Spleen (tissue), 7 donors: ENCODE results near the gene LRRC74B.

Source experiments
- POLR2A ChIP-seq, 3 donors: fragments of 450-650 bp; IDR thresholded peaks; one replicate each; pipeline ENCODE4 v1.5.1; 2017; ENCODE audit warnings: antibody characterized with exemption in 3 of 3, mild to moderate bottlenecking in 1 of 3
- POLR2AphosphoS5 ChIP-seq, 3 donors: sonication (generic); formaldehyde crosslinking; IDR thresholded peaks; one replicate each; pipeline ENCODE4 v1.5.1; 2017; ENCODE audit warnings: antibody characterized with exemption in 3 of 3
- TF ChIP-seq, protein P1 (sequence below), 11 experiments: fragments of 200-600 bp in 7 of 11; fragments of 450-650 bp in 4 of 11; sonication (generic) in 4 of 11; IDR thresholded peaks in 8 of 11; conservative IDR thresholded peaks in 3 of 11; 1 replicate in 7 of 11; 2 replicates in 4 of 11; pipeline versions ENCODE4 v1.4.0 to v1.8.0; 2016 to 2021; ENCODE audit warnings: antibody characterized with exemption in 11 of 11, inconsistent platforms in 4 of 11, mild to moderate bottlenecking in 1 of 11
- donor health status: DM: no; HTN: no; CAD: no; lungs with moderate emphysema.
- donor health status: DM: no; HTN: no; CAD: no.
- donor health status: DM: no; HTN: no; CAD: no.

DNA sequence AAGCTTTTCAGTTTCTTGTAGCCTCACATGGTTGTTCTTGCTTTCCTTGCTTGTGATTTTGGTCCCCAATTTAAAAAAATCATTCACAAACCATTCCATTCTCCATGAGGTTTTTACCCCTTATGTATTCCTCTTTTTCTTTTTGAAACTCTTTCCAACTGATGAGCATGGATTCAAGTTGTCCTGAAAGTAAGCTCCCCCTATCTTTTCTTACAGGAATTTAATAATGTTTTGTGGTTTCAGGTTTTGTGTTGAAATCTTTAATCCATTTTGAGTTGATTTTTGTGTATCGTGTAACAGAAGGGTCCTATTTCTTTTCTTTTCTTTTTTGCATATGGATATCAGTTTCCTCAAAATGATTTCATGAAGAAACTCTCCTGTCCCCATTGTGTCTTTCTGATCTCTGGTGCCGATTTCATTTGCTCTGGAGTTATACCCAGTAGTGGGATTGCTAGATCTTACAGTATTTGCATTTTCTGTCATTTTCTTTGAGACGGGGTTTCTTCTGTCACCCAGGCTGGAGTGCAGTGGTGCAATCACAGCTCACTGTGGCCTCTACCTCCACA is 58.5 kb downstream of the LRRC74B start:
- TF ChIP-seq, protein P1, sequence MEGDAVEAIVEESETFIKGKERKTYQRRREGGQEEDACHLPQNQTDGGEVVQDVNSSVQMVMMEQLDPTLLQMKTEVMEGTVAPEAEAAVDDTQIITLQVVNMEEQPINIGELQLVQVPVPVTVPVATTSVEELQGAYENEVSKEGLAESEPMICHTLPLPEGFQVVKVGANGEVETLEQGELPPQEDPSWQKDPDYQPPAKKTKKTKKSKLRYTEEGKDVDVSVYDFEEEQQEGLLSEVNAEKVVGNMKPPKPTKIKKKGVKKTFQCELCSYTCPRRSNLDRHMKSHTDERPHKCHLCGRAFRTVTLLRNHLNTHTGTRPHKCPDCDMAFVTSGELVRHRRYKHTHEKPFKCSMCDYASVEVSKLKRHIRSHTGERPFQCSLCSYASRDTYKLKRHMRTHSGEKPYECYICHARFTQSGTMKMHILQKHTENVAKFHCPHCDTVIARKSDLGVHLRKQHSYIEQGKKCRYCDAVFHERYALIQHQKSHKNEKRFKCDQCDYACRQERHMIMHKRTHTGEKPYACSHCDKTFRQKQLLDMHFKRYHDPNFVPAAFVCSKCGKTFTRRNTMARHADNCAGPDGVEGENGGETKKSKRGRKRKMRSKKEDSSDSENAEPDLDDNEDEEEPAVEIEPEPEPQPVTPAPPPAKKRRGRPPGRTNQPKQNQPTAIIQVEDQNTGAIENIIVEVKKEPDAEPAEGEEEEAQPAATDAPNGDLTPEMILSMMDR (IDR thresholded peaks at IDR 0.05 in 8 of 11, conservative IDR thresholded peaks at IDR 0.05 in 3 of 11): no peak
- no peak for TF ChIP-seq POLR2A (IDR thresholded peaks at IDR 0.05)
- no peak for TF ChIP-seq POLR2AphosphoS5 (IDR thresholded peaks at IDR 0.05)
